HepG2 (cell line): ENCODE data around the gene VPS9D1. TPM values are rescaled to one million over a fixed set of nuclear protein-coding genes. Genes with fewer than 3 reads are reported as not detected.

ENCODE experiments used
- ATAC-seq: fragments of 200-7000 bp; cut with Tn5 transposase; 3 replicates; pipeline ENCODE4 v1.9.1; 2020; ENCODE audit warnings: mild to moderate bottlenecking, moderate library complexity
- BruUV-seq: library from RNA; stranded (reverse); fragments of 400-500 nt; replicated peaks from 2 replicates; lab custom pipeline; 2021; lab: Mats Ljungman, UMichigan
- CTCF ChIA-PET: fragments of 300-600 bp; formaldehyde crosslinking; extraction: SDS; loops from one replicate; lab custom pipeline; 2021; ENCODE audit warnings: low total read pairs, inconsistent platforms, low intra/inter-chr PET ratio; lab: Yijun Ruan, JAX
- POLR2A ChIA-PET: fragments of 350-600 bp; sonication (Branson Sonifier 250); formaldehyde crosslinking; loops from one replicate; lab custom pipeline; 2020; ENCODE audit warnings: antibody characterized with exemption, inconsistent platforms; lab: Yijun Ruan, JAX
- DNase-seq: peaks from one replicate; pipeline ENCODE4 v3.0.0-alpha.2; 2015; ENCODE audit warnings: low spot score
- FAIRE-seq: peaks from 3 replicates; lab custom pipeline; 2011; peaks lifted over from hg19 to GRCh38; lab: Jason Lieb, UNC
- H2AFZ ChIP-seq: one replicate; pipeline ENCODE4 v1.6.1; 2011; ENCODE audit warnings: low read length, inconsistent platforms
- H3K27ac ChIP-seq: fragments of 300-600 bp; 3 replicates; pipeline ENCODE4 v1.8.0; 2011; ENCODE audit warnings: mixed run types, mild to moderate bottlenecking, mixed read lengths, low read length, inconsistent platforms; ENCODE audit not compliant: insufficient read depth; ENCODE audit errors: extremely low read length
- H3K27me3 ChIP-seq, 2 experiments: fragments of 200-600 bp in 1 of 2; 2 replicates in 1 of 2; 3 replicates in 1 of 2; pipeline versions ENCODE4 v1.6.0 to v1.8.0; 2011; ENCODE audit warnings: low read length in 2 of 2, mild to moderate bottlenecking in 2 of 2, moderate library complexity in 2 of 2, inconsistent platforms in 1 of 2; ENCODE audit not compliant: insufficient read depth in 2 of 2, control insufficient read depth in 1 of 2
- H3K36me3 ChIP-seq, 2 experiments: fragments of 200-600 bp in 1 of 2; replicated peaks in 1 of 2; 2 replicates in 1 of 2; 3 replicates in 1 of 2; pipeline versions ENCODE4 v1.5.1 to v1.8.0; 2011; ENCODE audit warnings: low read length in 2 of 2, inconsistent platforms in 1 of 2; ENCODE audit not compliant: insufficient read depth in 2 of 2, control insufficient read depth in 1 of 2
- H3K4me1 ChIP-seq: 2 replicates; pipeline ENCODE4 v1.5.1; 2012; ENCODE audit warnings: low read length, inconsistent platforms; ENCODE audit not compliant: insufficient read depth
- H3K4me2 ChIP-seq: 2 replicates; pipeline ENCODE4 v1.6.0; 2011; ENCODE audit warnings: low read depth, low read length, inconsistent platforms
- H3K4me3 ChIP-seq, 3 experiments: fragments of 200-600 bp in 1 of 3; sonication (generic), shearing (Covaris generic) in 1 of 3; replicated peaks in 1 of 3; 2 replicates each; pipeline ENCODE4 v1.5.1; 2011 to 2016; ENCODE audit warnings: low read length in 3 of 3, inconsistent platforms in 2 of 3, low read depth in 2 of 3, mild to moderate bottlenecking in 2 of 3, control low read depth in 1 of 3, mixed read lengths in 1 of 3; ENCODE audit not compliant: insufficient read depth in 1 of 3
- H3K79me2 ChIP-seq: one replicate; pipeline ENCODE4 v1.6.1; 2011; ENCODE audit warnings: low read length, inconsistent platforms; ENCODE audit not compliant: insufficient read depth
- H3K9ac ChIP-seq: 2 replicates; pipeline ENCODE4 v1.6.0; 2011; ENCODE audit warnings: mild to moderate bottlenecking, low read depth, low read length, inconsistent platforms; ENCODE audit not compliant: insufficient read depth
- H3K9me3 ChIP-seq: 2 replicates; pipeline ENCODE4 v1.5.1; 2012; ENCODE audit warnings: mild to moderate bottlenecking, low read length
- H4K20me1 ChIP-seq: 2 replicates; pipeline ENCODE4 v1.6.0; 2011; ENCODE audit warnings: inconsistent platforms, mild to moderate bottlenecking, low read length, moderate library complexity; ENCODE audit not compliant: insufficient read depth
- CBX5 ChIP-seq: sonication (generic); formaldehyde crosslinking; IDR thresholded peaks from 2 replicates; pipeline ENCODE4 v1.4.0; 2020; ENCODE audit warnings: missing genetic modification reagents, borderline replicate concordance
- CENPX ChIP-seq: sonication (generic); formaldehyde crosslinking; IDR thresholded peaks from 2 replicates; pipeline ENCODE4 v1.9.0; 2021; ENCODE audit warnings: mild to moderate bottlenecking, missing genetic modification reagents, moderate library complexity
- GABPA ChIP-seq, 2 experiments: IDR thresholded peaks; 2 replicates each; pipeline ENCODE4 v1.6.1; 2011 to 2016; ENCODE audit warnings: low read depth in 2 of 2, low read length in 1 of 2, missing biosample characterization in 1 of 2, missing genetic modification characterization in 1 of 2
- GRHL1 ChIP-seq: sonication (generic); formaldehyde crosslinking; conservative IDR thresholded peaks from 2 replicates; pipeline ENCODE4 v1.8.0; 2022; ENCODE audit warnings: missing genetic modification reagents
- HOXA3 ChIP-seq: sonication (generic); formaldehyde crosslinking; IDR thresholded peaks from 2 replicates; pipeline ENCODE4 v1.5.0; 2020; ENCODE audit warnings: missing genetic modification reagents
- MED13 ChIP-seq: sonication (generic); formaldehyde crosslinking; IDR thresholded peaks from 2 replicates; pipeline ENCODE4 v1.5.0; 2020; ENCODE audit warnings: missing genetic modification reagents
- NKX3-1 ChIP-seq: sonication (generic); formaldehyde crosslinking; IDR thresholded peaks from 2 replicates; pipeline ENCODE4 v1.5.0; 2020; ENCODE audit warnings: missing genetic modification reagents
- POLR2A ChIP-seq, 2 experiments: IDR thresholded peaks; 2 replicates each; pipeline ENCODE4 v1.6.1; 2011; ENCODE audit warnings: low read depth in 2 of 2, low read length in 2 of 2, mild to moderate bottlenecking in 1 of 2, moderate library complexity in 1 of 2; ENCODE audit not compliant: insufficient read depth in 1 of 2
- SALL1 ChIP-seq: sonication (generic); formaldehyde crosslinking; IDR thresholded peaks from 2 replicates; pipeline ENCODE4 v1.8.0; 2022; ENCODE audit warnings: mild to moderate bottlenecking, missing genetic modification reagents
- TBX3 ChIP-seq: fragments of 450-650 bp; IDR thresholded peaks from 2 replicates; pipeline ENCODE4 v1.6.1; 2017; ENCODE audit warnings: antibody characterized with exemption, mild to moderate bottlenecking, inconsistent platforms, borderline replicate concordance
- U2AF1 ChIP-seq: fragments of 200-400 bp; formaldehyde crosslinking; optimal IDR thresholded peaks from 2 replicates; pipeline ENCODE3; 2017; ENCODE audit warnings: mild to moderate bottlenecking, low read depth, low read length
- ZBTB3 ChIP-seq: sonication (generic); formaldehyde crosslinking; IDR thresholded peaks from 2 replicates; pipeline ENCODE4 v1.4.0; 2020; ENCODE audit warnings: low read depth, mild to moderate bottlenecking, moderate library complexity, missing genetic modification reagents, borderline replicate concordance
- ZFP91 ChIP-seq: sonication (generic); formaldehyde crosslinking; IDR thresholded peaks from 2 replicates; pipeline ENCODE4 v1.9.0; 2022; ENCODE audit warnings: missing genetic modification reagents, mild to moderate bottlenecking, borderline replicate concordance
- ZNF343 ChIP-seq: sonication (generic); formaldehyde crosslinking; IDR thresholded peaks from 2 replicates; pipeline ENCODE4 v1.4.0; 2020; ENCODE audit warnings: mild to moderate bottlenecking, missing genetic modification reagents
- ZNF784 ChIP-seq: sonication (generic); formaldehyde crosslinking; IDR thresholded peaks from 2 replicates; pipeline ENCODE4 v1.5.1; 2020; ENCODE audit warnings: missing genetic modification reagents, mild to moderate bottlenecking, borderline replicate concordance
- WGBS: methylation state at CpG from one replicate; pipeline ENCODE4 v1.1.6; 2017; ENCODE audit warnings: low lambda C conversion rate; 5-methylcytosine and 5-hydroxymethylcytosine counted together
- in situ Hi-C: cut with HindIII; loops from 2 replicates; pipeline ENCODE4 v1.10.0; 2017; ENCODE audit warnings: low pct_unique_long_range_greater_than_20kb; ENCODE audit not compliant: extremely low pct_ligation_motif_present
- intact Hi-C: fragments of 100-400 bp; cut with micrococcal nuclease; formaldehyde crosslinking; loops from one replicate; pipeline ENCODE4 v1.10.0; 2022; ENCODE audit not compliant: unreplicated experiment
- polyA plus RNA-seq, 8 experiments: library from polyadenylated mRNA; depleted of rRNA in 3 of 8; stranded (reverse) in 7 of 8; unstranded in 1 of 8; fragments of >200 nt; fragmentation: Illumina TruSeq in 4 of 8; extraction: Trizol in 4 of 8; gene quantifications; 2 replicates each; pipeline versions ENCODE4 v1.2.1 to v1.2.3, GENCODE V29; 2011 to 2016; ENCODE audit warnings: low read depth in 4 of 8, missing spikeins in 1 of 8, mixed read lengths in 1 of 8; ENCODE audit not compliant: insufficient read depth in 1 of 8
- total RNA-seq, 5 experiments: library from RNA; depleted of rRNA; stranded (reverse); fragments of >200 nt; fragmentation: Illumina TruSeq; extraction: Trizol; gene quantifications; 2 replicates each; pipeline ENCODE4 v1.2.3, GENCODE V29; 2016; ENCODE audit warnings: low read depth in 1 of 5

Gene VPS9D1
- total and polyA plus RNA-seq, 2 of the 13 experiments (the other 11 are each of a cell fraction or from before 2014, with no cell fraction given), result 10.1 to 13.2 TPM

DNA sequence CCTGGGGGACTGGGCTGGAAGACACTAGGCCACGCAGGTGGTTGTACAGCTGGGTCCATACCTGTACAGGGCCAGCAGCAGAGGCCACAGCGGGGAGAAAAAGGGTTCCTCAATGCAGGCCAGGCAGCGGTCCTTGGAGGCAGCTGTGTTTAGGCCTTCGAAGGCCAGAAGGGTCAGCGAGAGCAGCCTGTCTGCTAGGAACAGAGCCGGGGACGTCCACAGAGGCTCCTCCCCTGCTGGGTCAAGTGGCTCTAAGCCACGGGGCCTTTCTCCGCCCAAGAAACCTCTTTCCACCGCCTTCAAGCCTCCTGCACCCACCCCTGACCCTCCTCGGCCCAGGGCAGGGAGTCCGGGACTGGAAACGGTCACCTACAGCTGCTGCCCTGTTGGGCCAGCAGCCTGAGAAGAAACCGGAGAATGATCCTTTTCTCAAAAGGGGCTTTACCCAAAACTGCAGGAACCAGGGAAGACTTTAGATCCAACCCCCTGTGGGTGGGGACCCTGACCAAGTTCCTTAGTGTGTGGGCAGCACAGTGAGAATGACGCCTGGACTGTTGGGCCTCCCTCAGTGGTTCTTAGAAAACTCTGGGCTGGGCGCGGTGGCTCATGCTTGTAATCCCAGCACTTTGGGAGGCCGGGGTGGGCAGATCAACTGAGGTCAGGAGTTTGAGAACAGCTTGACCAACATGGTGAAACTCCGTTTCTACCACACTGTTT lies 10.8 kb downstream of the VPS9D1 start:
- 95% methylated on average over 15 of the region's 19 CpGs for WGBS
- ChIA-PET POLR2A (interaction anchor here (1.3 kb wide), 1 partner anchor 10 kb away, joined by 3 read pairs; no protein-coding TSS in a partner anchor), CTCF (no interaction called here)
- no peaks in the 10 kb centered on the region for H4K20me1 ChIP-seq
- H3K4me3 ChIP-seq, result no peak overlapping the region
- H3K4me2 ChIP-seq, result no peak overlapping the region
- H3K9me3 ChIP-seq, result no peaks in the 10 kb centered on the region
- in situ Hi-C loops (loop anchor here (5.0 kb wide), 1 partner anchor 67 kb away; no protein-coding TSS in a partner anchor), intact Hi-C loops (loop anchor here (10.0 kb wide), 1 partner anchor 115 kb away; the partner anchor contains the start of gene SPIRE2)
- no peak overlapping the region for H3K9ac ChIP-seq
- H3K27ac ChIP-seq, result no peak overlapping the region
- H3K4me1 ChIP-seq, result no peaks in the 10 kb centered on the region
- H2AFZ ChIP-seq, result no peak overlapping the region
- no peak for DNase-seq
- ATAC-seq, result no peak
- FAIRE-seq, result no peak
- no peak for TF ChIP-seq HOXA3 (CRISPR knock-in tag)
- no peak for TF ChIP-seq SALL1
- no peak for TF ChIP-seq ZNF784 (CRISPR knock-in tag)
- TF ChIP-seq POLR2A (IDR thresholded peaks at IDR 0.05; ENCODE audit: insufficient read depth in 1 of 2, low read depth in 2 of 2, low read length in 2 of 2), result no peak
- no peak for TF ChIP-seq ZFP91
- no peak for TF ChIP-seq CENPX (CRISPR knock-in tag)
- no peak for TF ChIP-seq GABPA (IDR thresholded peaks at IDR 0.05; ENCODE audit: low read depth, low read length)
- no peak for TF ChIP-seq GABPA (CRISPR knock-in tag; IDR thresholded peaks at IDR 0.05; ENCODE audit: low read depth)
- no peak for TF ChIP-seq ZNF343 (CRISPR knock-in tag)
- no peak for TF ChIP-seq CBX5 (CRISPR knock-in tag)
- no peak for TF ChIP-seq ZBTB3 (CRISPR knock-in tag)
- TF ChIP-seq NKX3-1, result no peak
- no peak for TF ChIP-seq U2AF1
- TF ChIP-seq MED13 (CRISPR knock-in tag), result no peak
- TF ChIP-seq TBX3, result no peak
- TF ChIP-seq GRHL1 (CRISPR knock-in tag), result no peak
- H3K27me3 ChIP-seq, result no peaks in the 10 kb centered on the region
- H3K79me2 ChIP-seq, result no peaks in the 10 kb centered on the region
- no peaks in the 10 kb centered on the region; a peak in 1 of 5 replicates for H3K36me3 ChIP-seq
- no TSS peak for BruUV-seq
